ENCODE results near the gene TSPAN9.

TSPAN9 gene

GRCh38 chr12:3076730-3077571, at the start of gene TSPAN9:
Gene TSPAN9, plus strand, starts transcription at chr12:3077379. Its CDS starts 123,815 bp downstream, at chr12:3201194.
- peak; percentile 69 for DNase-seq
- Mint-ChIP-seq H3K36me3 (no peaks in the 10 kb centered on the region), H3K4me3 (peak within 1 kb of the TSS; percentile 71), H3K27me3 (peaks cover 70% of the 10 kb centered on the region), H3K27ac (no peak within 1 kb of the TSS), H3K9me3 (no peaks in the 10 kb centered on the region), H3K4me1 (peaks cover 15% of the 10 kb centered on the region)
- CTCF ChIA-PET: interaction anchor here (0.8 to 4.8 kb wide), 2 partner anchors 126 to 199 kb away, joined by 3 to 40 read pairs; no protein-coding TSS in a partner anchor

- H3K4me3 Mint-ChIP-seq: no peak overlapping the region
These were observed 49.1 kb upstream of the TSPAN9 start for GRCh38 chr12:3028108-3028507.

GRCh38 chr12:3030821-3031429, 46.3 kb upstream of the TSPAN9 start:
- Mint-ChIP-seq H3K27me3 (peaks cover 9% of the 10 kb centered on the region), H3K27ac (no peak overlapping the region), H3K4me1 (no peaks in the 10 kb centered on the region), H3K36me3 (no peaks in the 10 kb centered on the region), H3K9me3 (no peaks in the 10 kb centered on the region), H3K4me3 (no peak overlapping the region)
- CTCF ChIA-PET: no interaction called here
- no peak for DNase-seq

More at GRCh38 chr12:3028108-3028507, 49.1 kb upstream of the TSPAN9 start:
- no peak for DNase-seq
- H3K27me3 Mint-ChIP-seq: no peaks in the 10 kb centered on the region
- H3K36me3 Mint-ChIP-seq: no peaks in the 10 kb centered on the region
- no peaks in the 10 kb centered on the region for H3K9me3 Mint-ChIP-seq
- CTCF ChIA-PET: no interaction called here
- H3K4me1 Mint-ChIP-seq: no peaks in the 10 kb centered on the region
- H3K27ac Mint-ChIP-seq: no peak overlapping the region

GRCh38 chr12:3032161-3032560, 45.0 kb upstream of the TSPAN9 start:
- H3K4me3 Mint-ChIP-seq: no peak overlapping the region
- CTCF ChIA-PET: no interaction called here
- H3K9me3 Mint-ChIP-seq: no peaks in the 10 kb centered on the region
- no peaks in the 10 kb centered on the region for H3K4me1 Mint-ChIP-seq
- DNase-seq: no peak
- H3K27me3 Mint-ChIP-seq: peaks cover 9% of the 10 kb centered on the region
- no peaks in the 10 kb centered on the region for H3K36me3 Mint-ChIP-seq
- no peak overlapping the region for H3K27ac Mint-ChIP-seq

- Mint-ChIP-seq H3K27me3 (peaks cover 9% of the 10 kb centered on the region), H3K36me3 (no peaks in the 10 kb centered on the region), H3K4me3 (no peak overlapping the region), H3K4me1 (no peaks in the 10 kb centered on the region), H3K9me3 (no peaks in the 10 kb centered on the region), H3K27ac (no peak overlapping the region)
- DNase-seq: no peak
- CTCF ChIA-PET: interaction anchor here (0.7 to 1.1 kb wide), 2 partner anchors 29 to 65 kb away, joined by 3 read pairs; no protein-coding TSS in a partner anchor
These were observed 44.2 kb upstream of the TSPAN9 start for GRCh38 chr12:3032770-3033538.

- H3K9me3 Mint-ChIP-seq: no peaks in the 10 kb centered on the region
- CTCF ChIA-PET: interaction anchor here (0.7 to 1.2 kb wide), 4 partner anchors 29 to 296 kb away, joined by 3 to 4 read pairs (median 3); no protein-coding TSS in a partner anchor
- no peaks in the 10 kb centered on the region for H3K36me3 Mint-ChIP-seq
- no peak overlapping the region for H3K4me3 Mint-ChIP-seq
- H3K27ac Mint-ChIP-seq: no peak overlapping the region
- no peaks in the 10 kb centered on the region for H3K4me1 Mint-ChIP-seq
- DNase-seq: no peak
- H3K27me3 Mint-ChIP-seq: peaks cover 9% of the 10 kb centered on the region
These were observed 43.7 kb upstream of the TSPAN9 start for GRCh38 chr12:3033539-3033867.

- peak; percentile 62 for DNase-seq
- Mint-ChIP-seq H3K27me3 (peaks cover 9% of the 10 kb centered on the region), H3K27ac (no peak overlapping the region), H3K4me1 (no peaks in the 10 kb centered on the region), H3K4me3 (no peak overlapping the region), H3K36me3 (no peaks in the 10 kb centered on the region), H3K9me3 (no peaks in the 10 kb centered on the region)
- CTCF ChIA-PET: interaction anchor here (0.6 to 1.3 kb wide), 7 partner anchors 9 to 1655 kb away, joined by 3 to 4 read pairs (median 3); no protein-coding TSS in a partner anchor
These were observed 43.0 kb upstream of the TSPAN9 start for GRCh38 chr12:3034067-3034750.

GRCh38 chr12:3035171-3035570, 42.0 kb upstream of the TSPAN9 start:
- Mint-ChIP-seq H3K27ac (no peak overlapping the region), H3K4me3 (no peak overlapping the region), H3K9me3 (no peaks in the 10 kb centered on the region), H3K36me3 (no peaks in the 10 kb centered on the region), H3K27me3 (peaks cover 9% of the 10 kb centered on the region), H3K4me1 (no peaks in the 10 kb centered on the region)
- DNase-seq: no peak
- CTCF ChIA-PET: interaction anchor here (0.6 to 1.3 kb wide), 2 partner anchors 12 to 506 kb away, joined by 3 to 4 read pairs; no protein-coding TSS in a partner anchor

GRCh38 chr12:3035815-3036702, 41.1 kb upstream of the TSPAN9 start:
- Mint-ChIP-seq H3K9me3 (no peaks in the 10 kb centered on the region), H3K27me3 (peaks cover 9% of the 10 kb centered on the region), H3K4me3 (no peak overlapping the region), H3K27ac (no peak overlapping the region), H3K36me3 (no peaks in the 10 kb centered on the region), H3K4me1 (no peaks in the 10 kb centered on the region)
- DNase-seq: no peak
- CTCF ChIA-PET: no interaction called here

- Mint-ChIP-seq H3K36me3 (no peaks in the 10 kb centered on the region), H3K27me3 (peaks cover 16% of the 10 kb centered on the region), H3K27ac (no peak overlapping the region), H3K9me3 (no peaks in the 10 kb centered on the region), H3K4me3 (no peak overlapping the region), H3K4me1 (no peaks in the 10 kb centered on the region)
- DNase-seq: no peak
- CTCF ChIA-PET: no interaction called here
These were observed 40.1 kb upstream of the TSPAN9 start for GRCh38 chr12:3036901-3037600.

- peaks cover 27% of the 10 kb centered on the region for H3K27me3 Mint-ChIP-seq
- no peak for DNase-seq
- H3K9me3 Mint-ChIP-seq: no peaks in the 10 kb centered on the region
- H3K27ac Mint-ChIP-seq: no peak overlapping the region
- no peak overlapping the region for H3K4me3 Mint-ChIP-seq
- H3K4me1 Mint-ChIP-seq: no peaks in the 10 kb centered on the region
- CTCF ChIA-PET: no interaction called here
- H3K36me3 Mint-ChIP-seq: no peaks in the 10 kb centered on the region
These were observed 39.0 kb upstream of the TSPAN9 start for GRCh38 chr12:3038166-3038565.

GRCh38 chr12:3038926-3039510, 38.2 kb upstream of the TSPAN9 start:
- Mint-ChIP-seq H3K9me3 (no peaks in the 10 kb centered on the region), H3K4me1 (no peaks in the 10 kb centered on the region), H3K4me3 (no peak overlapping the region), H3K36me3 (no peaks in the 10 kb centered on the region), H3K27ac (no peak overlapping the region), H3K27me3 (peaks cover 28% of the 10 kb centered on the region)
- no peak for DNase-seq
- CTCF ChIA-PET: interaction anchor here (4.6 kb wide), 1 partner anchor 185 kb away, joined by 15 read pairs; no protein-coding TSS in a partner anchor
